Fibroblast of lung (primary cell): ENCODE data around the gene MXI1. TPM values are rescaled to one million over a fixed set of nuclear protein-coding genes. Genes with fewer than 3 reads are reported as not detected.
"Not testable (repeated sequence)": the region's sequence is repeated elsewhere in the genome, so short reads cannot be mapped to it uniquely, and the experiment has no call there.

Experiments
- DNase-seq, 2 donors: peaks; one replicate each; pipeline versions ENCODE4 v3.0.0 to v3.0.0-alpha.2; 2010; ENCODE audit warnings: low read depth in 2 of 2
- H2AFZ ChIP-seq: 2 replicates; pipeline ENCODE4 v1.5.1; 2012; ENCODE audit warnings: low read length, control low read depth, inconsistent platforms
- H3K27ac ChIP-seq: 2 replicates; pipeline ENCODE4 v1.5.1; 2011; ENCODE audit warnings: low read length, control low read depth; ENCODE audit not compliant: insufficient read depth
- H3K27me3 ChIP-seq: 2 replicates; pipeline ENCODE4 v1.5.1; 2011; ENCODE audit warnings: mild to moderate bottlenecking, low read length; ENCODE audit not compliant: control insufficient read depth, insufficient read depth
- H3K36me3 ChIP-seq: 2 replicates; pipeline ENCODE4 v1.5.1; 2011; ENCODE audit warnings: low read length; ENCODE audit not compliant: control insufficient read depth, insufficient read depth
- H3K4me1 ChIP-seq: 2 replicates; pipeline ENCODE4 v1.5.1; 2011; ENCODE audit warnings: low read length; ENCODE audit not compliant: control insufficient read depth, insufficient read depth; ENCODE audit errors: extremely low read depth
- H3K4me2 ChIP-seq: 2 replicates; pipeline ENCODE4 v1.5.1; 2011; ENCODE audit warnings: low read length, control low read depth; ENCODE audit not compliant: insufficient read depth; ENCODE audit errors: extremely low read depth
- H3K4me3 ChIP-seq, 4 experiments: fragments of 200-600 bp in 1 of 4; sonication (generic) in 1 of 4; replicated peaks in 1 of 4; 2 replicates each; pipeline ENCODE4 v1.5.1; 2011 to 2016; ENCODE audit warnings: low read length in 4 of 4, low read depth in 3 of 4, mild to moderate bottlenecking in 3 of 4, control low read depth in 2 of 4, inconsistent platforms in 1 of 4, mixed read lengths in 1 of 4; ENCODE audit not compliant: insufficient read depth in 1 of 4; ENCODE audit errors: control extremely low read depth in 1 of 4
- H3K79me2 ChIP-seq: 2 replicates; pipeline ENCODE4 v1.5.1; 2012; ENCODE audit warnings: mild to moderate bottlenecking, low read length, inconsistent platforms; ENCODE audit not compliant: control insufficient read depth, insufficient read depth
- H3K9ac ChIP-seq: 2 replicates; pipeline ENCODE4 v1.5.1; 2011; ENCODE audit warnings: mild to moderate bottlenecking, low read length, control low read depth; ENCODE audit not compliant: insufficient read depth
- H3K9me3 ChIP-seq: 2 replicates; pipeline ENCODE4 v1.5.1; 2012; ENCODE audit warnings: low read depth, low read length; ENCODE audit not compliant: control insufficient read depth, insufficient read depth
- H4K20me1 ChIP-seq: 2 replicates; pipeline ENCODE4 v1.5.1; 2011; ENCODE audit warnings: low read length; ENCODE audit not compliant: control insufficient read depth, insufficient read depth; ENCODE audit errors: extremely low read depth
- EZH2 ChIP-seq: IDR thresholded peaks from 2 replicates; pipeline ENCODE4 v1.5.1; 2012; ENCODE audit warnings: low read length, control low read depth, mild to moderate bottlenecking; ENCODE audit errors: missing control alignments
- polyA plus RNA-seq, 2 donors: library from polyadenylated mRNA; depleted of rRNA in 1 of 2; stranded (reverse) in 1 of 2; unstranded in 1 of 2; fragments of >200 nt; gene quantifications; 2 replicates each; pipeline ENCODE4 v1.2.1, GENCODE V29; 2011 to 2012; ENCODE audit warnings: missing spikeins in 1 of 2
- total RNA-seq: library from RNA; depleted of rRNA; stranded (reverse); fragments of >200 nt; gene quantifications from 2 replicates; pipeline ENCODE4 v1.2.1, GENCODE V29; 2014
- TF ChIP-seq, protein P1 (sequence below), 2 donors: IDR thresholded peaks in 1 of 2; conservative IDR thresholded peaks in 1 of 2; 1 replicate in 1 of 2; 2 replicates in 1 of 2; pipeline ENCODE4 v1.5.1; 2011 to 2012; ENCODE audit warnings: low read length in 2 of 2, control low read depth in 1 of 2, inconsistent platforms in 1 of 2, low read depth in 1 of 2, mild to moderate bottlenecking in 1 of 2

The MXI1 gene
- total and polyA plus RNA-seq, 2 donors (not counting 1 experiment from before 2014, with no cell fraction given): 18.7 to 40.1 TPM

- peak overlapping the region; percentile 67 for H2AFZ ChIP-seq
- no peaks in the 10 kb centered on the region for H3K36me3 ChIP-seq
- H3K4me3 ChIP-seq: no peak overlapping the region
- H3K27me3 ChIP-seq: no peaks in the 10 kb centered on the region
- no peaks in the 10 kb centered on the region for H3K79me2 ChIP-seq
- DNase-seq: no peak
- no peaks in the 10 kb centered on the region for H3K9me3 ChIP-seq
- H3K4me1 ChIP-seq: no peaks in the 10 kb centered on the region
- no peak overlapping the region for H3K4me2 ChIP-seq
- TF ChIP-seq, protein P1, sequence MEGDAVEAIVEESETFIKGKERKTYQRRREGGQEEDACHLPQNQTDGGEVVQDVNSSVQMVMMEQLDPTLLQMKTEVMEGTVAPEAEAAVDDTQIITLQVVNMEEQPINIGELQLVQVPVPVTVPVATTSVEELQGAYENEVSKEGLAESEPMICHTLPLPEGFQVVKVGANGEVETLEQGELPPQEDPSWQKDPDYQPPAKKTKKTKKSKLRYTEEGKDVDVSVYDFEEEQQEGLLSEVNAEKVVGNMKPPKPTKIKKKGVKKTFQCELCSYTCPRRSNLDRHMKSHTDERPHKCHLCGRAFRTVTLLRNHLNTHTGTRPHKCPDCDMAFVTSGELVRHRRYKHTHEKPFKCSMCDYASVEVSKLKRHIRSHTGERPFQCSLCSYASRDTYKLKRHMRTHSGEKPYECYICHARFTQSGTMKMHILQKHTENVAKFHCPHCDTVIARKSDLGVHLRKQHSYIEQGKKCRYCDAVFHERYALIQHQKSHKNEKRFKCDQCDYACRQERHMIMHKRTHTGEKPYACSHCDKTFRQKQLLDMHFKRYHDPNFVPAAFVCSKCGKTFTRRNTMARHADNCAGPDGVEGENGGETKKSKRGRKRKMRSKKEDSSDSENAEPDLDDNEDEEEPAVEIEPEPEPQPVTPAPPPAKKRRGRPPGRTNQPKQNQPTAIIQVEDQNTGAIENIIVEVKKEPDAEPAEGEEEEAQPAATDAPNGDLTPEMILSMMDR (conservative IDR thresholded peaks at IDR 0.05 in 1 of 2, IDR thresholded peaks at IDR 0.05 in 1 of 2; ENCODE audit: low read depth in 1 of 2, low read length in 2 of 2): no peak
- no peak for TF ChIP-seq EZH2
- H3K27ac ChIP-seq: no peak overlapping the region
- H3K9ac ChIP-seq: no peak overlapping the region
- H4K20me1 ChIP-seq: no peaks in the 10 kb centered on the region
Measured at GRCh38 chr10:110268971-110269370, 61.6 kb downstream of the MXI1 start.

DNA sequence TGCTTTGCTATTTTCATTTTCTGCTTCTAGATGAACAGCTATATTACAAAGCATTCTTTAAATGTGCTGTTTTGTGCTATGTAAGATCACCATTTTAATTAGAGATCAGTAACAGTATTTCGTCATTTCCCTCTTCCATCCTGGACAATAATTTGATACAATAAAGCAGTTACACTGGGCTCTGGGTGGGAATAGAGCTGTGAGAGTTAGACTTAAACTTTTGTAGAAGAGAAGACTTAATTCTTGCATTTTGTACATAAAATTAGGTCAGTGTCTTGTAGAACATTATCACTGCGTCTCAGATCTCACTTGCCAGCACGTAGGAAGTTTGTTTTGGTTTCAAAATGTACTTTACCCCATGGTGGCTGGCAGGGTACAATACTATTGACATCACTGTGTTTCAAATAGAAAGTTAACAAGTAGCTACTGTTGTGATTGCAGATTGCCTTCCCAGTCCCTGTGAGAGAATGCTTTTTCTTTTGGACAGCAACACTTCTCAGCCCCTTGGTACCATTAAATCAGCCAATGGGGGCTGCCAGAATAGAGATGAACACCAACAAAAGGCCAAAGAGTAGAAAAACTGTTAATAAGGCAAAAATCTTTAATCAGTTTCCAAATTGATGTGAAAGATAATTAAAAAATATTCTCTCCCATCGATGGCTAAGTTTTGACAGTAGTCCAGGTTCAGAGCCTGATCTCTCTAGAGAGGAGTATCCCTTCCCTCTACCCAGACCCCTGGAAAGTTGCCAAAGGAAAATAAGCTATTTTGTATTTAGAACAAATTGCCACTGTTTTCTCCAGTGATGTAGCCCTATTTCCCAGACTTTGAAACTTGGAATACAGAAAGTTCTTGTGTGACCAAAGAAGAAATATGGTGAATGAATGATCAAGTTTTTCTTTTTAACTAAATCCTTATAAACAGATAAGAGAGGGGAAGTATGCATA, 62.2 kb downstream of the MXI1 start:
- Histone ChIP-seq H3K79me2 (no peaks in the 10 kb centered on the region), H3K4me2 (peak overlapping the region; percentile 84), H3K4me1 (no peaks in the 10 kb centered on the region), H3K9me3 (no peaks in the 10 kb centered on the region), H3K27me3 (no peaks in the 10 kb centered on the region), H3K27ac (no peak overlapping the region), H3K9ac (no peak overlapping the region), H3K4me3 (peak overlapping the region; percentile 12 to 33 (median 30)), H2AFZ (peak overlapping the region; percentile 67), H3K36me3 (no peaks in the 10 kb centered on the region), H4K20me1 (no peaks in the 10 kb centered on the region)
- peak; percentile 26 to 53 for DNase-seq
- TF ChIP-seq, protein P1 (conservative IDR thresholded peaks at IDR 0.05 in 1 of 2, IDR thresholded peaks at IDR 0.05 in 1 of 2; ENCODE audit: low read depth in 1 of 2, low read length in 2 of 2): no peak
- no peak for TF ChIP-seq EZH2

DNA sequence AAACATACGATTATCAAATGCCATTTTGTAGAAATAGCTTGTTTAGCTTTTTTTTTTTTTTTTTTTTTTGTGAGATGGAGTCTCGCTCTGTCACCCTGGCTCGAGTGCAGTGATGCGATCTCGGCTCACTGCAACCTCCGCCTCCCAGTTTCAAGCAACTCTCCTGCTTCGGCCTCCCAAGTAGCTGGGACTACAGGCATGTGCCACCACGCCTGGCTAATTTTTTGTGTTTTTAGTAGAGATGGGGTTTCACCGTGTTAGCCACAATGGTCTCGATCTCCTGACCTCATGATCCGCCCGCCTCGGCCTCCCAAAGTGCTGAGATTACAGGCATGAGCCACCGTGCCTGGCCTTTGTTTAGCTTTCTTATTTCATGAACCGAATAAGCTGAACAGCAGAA, 65.6 kb downstream of the MXI1 start:
- H3K9me3 ChIP-seq, H3K27me3 ChIP-seq, H4K20me1 ChIP-seq, H3K4me3 ChIP-seq, H3K36me3 ChIP-seq, DNase-seq, H3K79me2 ChIP-seq, H3K4me1 ChIP-seq, H3K9ac ChIP-seq, H3K4me2 ChIP-seq, H3K27ac ChIP-seq, H2AFZ ChIP-seq: not testable (repeated sequence)
